Measurements from ENCODE around the gene TBC1D23.
"Not testable (repeated sequence)": the region's sequence is repeated elsewhere in the genome, so short reads cannot be mapped to it uniquely, and the experiment has no call there.

GRCh38 chr3:100272797-100273611, 12.2 kb downstream of the TBC1D23 start:
- TF ChIP-seq, protein P1, sequence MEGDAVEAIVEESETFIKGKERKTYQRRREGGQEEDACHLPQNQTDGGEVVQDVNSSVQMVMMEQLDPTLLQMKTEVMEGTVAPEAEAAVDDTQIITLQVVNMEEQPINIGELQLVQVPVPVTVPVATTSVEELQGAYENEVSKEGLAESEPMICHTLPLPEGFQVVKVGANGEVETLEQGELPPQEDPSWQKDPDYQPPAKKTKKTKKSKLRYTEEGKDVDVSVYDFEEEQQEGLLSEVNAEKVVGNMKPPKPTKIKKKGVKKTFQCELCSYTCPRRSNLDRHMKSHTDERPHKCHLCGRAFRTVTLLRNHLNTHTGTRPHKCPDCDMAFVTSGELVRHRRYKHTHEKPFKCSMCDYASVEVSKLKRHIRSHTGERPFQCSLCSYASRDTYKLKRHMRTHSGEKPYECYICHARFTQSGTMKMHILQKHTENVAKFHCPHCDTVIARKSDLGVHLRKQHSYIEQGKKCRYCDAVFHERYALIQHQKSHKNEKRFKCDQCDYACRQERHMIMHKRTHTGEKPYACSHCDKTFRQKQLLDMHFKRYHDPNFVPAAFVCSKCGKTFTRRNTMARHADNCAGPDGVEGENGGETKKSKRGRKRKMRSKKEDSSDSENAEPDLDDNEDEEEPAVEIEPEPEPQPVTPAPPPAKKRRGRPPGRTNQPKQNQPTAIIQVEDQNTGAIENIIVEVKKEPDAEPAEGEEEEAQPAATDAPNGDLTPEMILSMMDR (optimal IDR thresholded peaks at IDR 0.05 in 1 of 3, IDR thresholded peaks at IDR 0.05 in 1 of 3, conservative IDR thresholded peaks at IDR 0.05 in 1 of 3; ENCODE audit: extremely low read depth in 1 of 3, insufficient read depth in 2 of 3, low read length in 3 of 3): not testable (repeated sequence)
- not testable (repeated sequence) for TF ChIP-seq EZH2 (IDR thresholded peaks at IDR 0.05; ENCODE audit: low read length)

Measured in keratinocyte (primary cell).